ENCODE measurements around the gene XPR1.

The XPR1 gene

DNA sequence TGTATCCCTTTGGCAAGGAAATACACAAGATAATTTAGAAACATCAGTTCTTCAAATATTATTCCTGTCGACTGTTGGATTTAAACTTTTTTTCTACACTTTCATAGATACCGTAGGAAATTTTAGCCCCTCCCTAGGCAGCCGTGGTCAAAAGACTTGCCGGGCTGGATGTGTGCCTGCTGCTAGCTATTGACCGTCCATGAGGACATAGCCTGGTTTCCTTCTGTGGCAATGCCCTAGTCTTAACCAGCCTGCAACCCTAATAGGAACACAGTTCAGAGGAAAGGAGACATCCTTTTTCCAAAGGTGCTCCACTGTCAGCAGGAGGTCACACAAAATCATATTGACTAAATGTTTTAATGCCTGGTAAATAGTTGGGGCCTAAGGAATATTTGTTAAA lies 260.4 kb downstream of the XPR1 start:
- TF ChIP-seq EZH2phosphoT487 (IDR thresholded peaks at IDR 0.05; ENCODE audit: borderline replicate concordance, low read length), result no peak
- TF ChIP-seq, protein P1, sequence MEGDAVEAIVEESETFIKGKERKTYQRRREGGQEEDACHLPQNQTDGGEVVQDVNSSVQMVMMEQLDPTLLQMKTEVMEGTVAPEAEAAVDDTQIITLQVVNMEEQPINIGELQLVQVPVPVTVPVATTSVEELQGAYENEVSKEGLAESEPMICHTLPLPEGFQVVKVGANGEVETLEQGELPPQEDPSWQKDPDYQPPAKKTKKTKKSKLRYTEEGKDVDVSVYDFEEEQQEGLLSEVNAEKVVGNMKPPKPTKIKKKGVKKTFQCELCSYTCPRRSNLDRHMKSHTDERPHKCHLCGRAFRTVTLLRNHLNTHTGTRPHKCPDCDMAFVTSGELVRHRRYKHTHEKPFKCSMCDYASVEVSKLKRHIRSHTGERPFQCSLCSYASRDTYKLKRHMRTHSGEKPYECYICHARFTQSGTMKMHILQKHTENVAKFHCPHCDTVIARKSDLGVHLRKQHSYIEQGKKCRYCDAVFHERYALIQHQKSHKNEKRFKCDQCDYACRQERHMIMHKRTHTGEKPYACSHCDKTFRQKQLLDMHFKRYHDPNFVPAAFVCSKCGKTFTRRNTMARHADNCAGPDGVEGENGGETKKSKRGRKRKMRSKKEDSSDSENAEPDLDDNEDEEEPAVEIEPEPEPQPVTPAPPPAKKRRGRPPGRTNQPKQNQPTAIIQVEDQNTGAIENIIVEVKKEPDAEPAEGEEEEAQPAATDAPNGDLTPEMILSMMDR (IDR thresholded peaks at IDR 0.05; ENCODE audit: low read depth, low read length, poor library complexity, severe bottlenecking), result no peak

DNA sequence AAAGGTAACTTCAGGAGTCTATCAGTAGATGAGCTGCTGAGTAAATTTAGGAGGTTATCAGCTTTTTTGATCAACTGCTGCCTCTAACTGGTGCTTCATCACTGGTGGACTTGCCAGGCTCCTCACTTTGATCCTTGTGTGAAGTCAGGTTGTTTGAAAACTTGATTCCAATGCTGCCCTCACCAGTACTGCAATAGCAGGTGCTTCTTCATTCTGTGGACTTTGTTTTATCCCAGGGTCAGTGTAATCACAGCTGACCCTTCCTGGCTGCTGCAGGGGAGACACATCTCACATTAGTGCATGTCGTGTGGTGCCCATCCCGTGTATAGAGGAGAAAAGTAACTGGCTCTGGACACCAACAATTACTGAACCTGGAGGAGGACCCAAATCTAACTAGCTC lies 260.9 kb downstream of the XPR1 start:
- H3F3A ChIP-seq (ENCODE audit: control insufficient read depth, insufficient read depth), result no peaks in the 10 kb centered on the region
- no peaks in the 10 kb centered on the region for H3K9me2 ChIP-seq (replicated peaks; ENCODE audit: control insufficient read depth, low read length)
- no peak overlapping the region for H3K4me2 ChIP-seq (ENCODE audit: low read length)
- H3K27ac ChIP-seq (ENCODE audit: low read depth, low read length), result no peak overlapping the region
- H3K4me3 ChIP-seq (ENCODE audit: low read length), result no peak overlapping the region
- no peaks in the 10 kb centered on the region for H4K20me1 ChIP-seq (ENCODE audit: control insufficient read depth, insufficient read depth, low read depth, low read length)
- no peaks in the 10 kb centered on the region for H3K9me3 ChIP-seq (ENCODE audit: control insufficient read depth, insufficient read depth, low read length)
- no peaks in the 10 kb centered on the region; the same call in 1 of the 2 replicates for H3K27me3 ChIP-seq (ENCODE audit: control insufficient read depth, low read length)
- peaks cover 11% of the 10 kb centered on the region for H3K4me1 ChIP-seq (ENCODE audit: control insufficient read depth, low read length)
- TF ChIP-seq, protein P1 (IDR thresholded peaks at IDR 0.05; ENCODE audit: low read depth, low read length, poor library complexity, severe bottlenecking), result no peak
- TF ChIP-seq EZH2phosphoT487 (IDR thresholded peaks at IDR 0.05; ENCODE audit: borderline replicate concordance, low read length), result no peak
- no peaks in the 10 kb centered on the region for H3K79me2 ChIP-seq (ENCODE audit: control insufficient read depth, low read length)
- H3K36me3 ChIP-seq (ENCODE audit: control insufficient read depth, low read length), result no peaks in the 10 kb centered on the region

More for the DNA sequence above, 260.4 kb downstream of the XPR1 start:
- Histone ChIP-seq H3K4me3 (ENCODE audit: low read length) (no peak overlapping the region), H3K9me2 (replicated peaks; ENCODE audit: control insufficient read depth, low read length) (no peaks in the 10 kb centered on the region), H3K4me2 (ENCODE audit: low read length) (no peak overlapping the region), H3F3A (ENCODE audit: control insufficient read depth, insufficient read depth) (no peaks in the 10 kb centered on the region), H3K27me3 (ENCODE audit: control insufficient read depth, low read length) (no peaks in the 10 kb centered on the region; the same call in 1 of the 2 replicates), H3K27ac (ENCODE audit: low read depth, low read length) (no peak overlapping the region), H3K4me1 (ENCODE audit: control insufficient read depth, low read length) (peaks cover 11% of the 10 kb centered on the region), H3K79me2 (ENCODE audit: control insufficient read depth, low read length) (no peaks in the 10 kb centered on the region), H3K9me3 (ENCODE audit: control insufficient read depth, insufficient read depth, low read length) (no peaks in the 10 kb centered on the region), H4K20me1 (ENCODE audit: control insufficient read depth, insufficient read depth, low read depth, low read length) (no peaks in the 10 kb centered on the region), H3K36me3 (ENCODE audit: control insufficient read depth, low read length) (no peaks in the 10 kb centered on the region)

DNA sequence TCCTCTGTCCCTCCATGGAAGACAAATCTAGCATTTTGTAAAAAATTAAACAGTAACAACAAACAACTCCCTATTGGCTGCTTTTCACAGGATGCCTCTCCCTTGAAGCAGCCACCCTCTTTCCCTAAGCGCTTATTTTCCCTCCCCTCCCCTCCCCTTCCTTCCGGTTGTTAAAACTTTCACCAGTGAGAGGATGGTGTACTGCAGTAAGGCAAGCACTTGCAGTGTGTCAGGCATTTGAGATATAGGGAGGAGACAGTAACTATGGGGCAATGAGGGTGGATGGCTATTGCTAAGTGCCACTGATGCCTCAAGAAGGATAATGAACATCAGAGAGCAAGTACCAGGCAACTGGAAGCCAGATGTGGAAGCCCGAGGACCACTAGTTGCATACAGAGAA lies 261.8 kb downstream of the XPR1 start:
- Histone ChIP-seq H3K4me1 (ENCODE audit: control insufficient read depth, low read length) (peaks cover 8% of the 10 kb centered on the region), H3K79me2 (ENCODE audit: control insufficient read depth, low read length) (no peaks in the 10 kb centered on the region), H3K27ac (ENCODE audit: low read depth, low read length) (no peak overlapping the region), H3K27me3 (ENCODE audit: control insufficient read depth, low read length) (no peaks in the 10 kb centered on the region; the same call in 1 of the 2 replicates), H3K9me2 (replicated peaks; ENCODE audit: control insufficient read depth, low read length) (no peaks in the 10 kb centered on the region), H3K9me3 (ENCODE audit: control insufficient read depth, insufficient read depth, low read length) (no peaks in the 10 kb centered on the region), H3K4me3 (ENCODE audit: low read length) (no peak overlapping the region), H4K20me1 (ENCODE audit: control insufficient read depth, insufficient read depth, low read depth, low read length) (no peaks in the 10 kb centered on the region), H3K36me3 (ENCODE audit: control insufficient read depth, low read length) (no peaks in the 10 kb centered on the region), H3F3A (ENCODE audit: control insufficient read depth, insufficient read depth) (no peaks in the 10 kb centered on the region), H3K4me2 (ENCODE audit: low read length) (no peak overlapping the region)
- TF ChIP-seq EZH2phosphoT487 (IDR thresholded peaks at IDR 0.05; ENCODE audit: borderline replicate concordance, low read length), result no peak
- TF ChIP-seq, protein P1 (IDR thresholded peaks at IDR 0.05; ENCODE audit: low read depth, low read length, poor library complexity, severe bottlenecking), result no peak

Measured in DOHH2 (cell line).